ENCODE data around the gene FATE1.

Gene FATE1

GRCh38 chrX:151699746-151700145 lies 16.1 kb upstream of the FATE1 start:
- no peak overlapping the region for H3K4me3 ChIP-seq (ENCODE audit: low read depth, low read length)
- DNase-seq (ENCODE audit: low read depth) = no peak
- no peak for TF ChIP-seq CTCF (IDR thresholded peaks at IDR 0.05; ENCODE audit: insufficient read depth, low read depth, low read length, missing control alignments)

- no peak for DNase-seq (ENCODE audit: low read depth)
- TF ChIP-seq CTCF (IDR thresholded peaks at IDR 0.05; ENCODE audit: insufficient read depth, low read depth, low read length, missing control alignments) = no peak
- no peak overlapping the region for H3K4me3 ChIP-seq (ENCODE audit: low read depth, low read length)
Observed at GRCh38 chrX:151700581-151700980, 15.3 kb upstream of the FATE1 start.

- TF ChIP-seq CTCF (IDR thresholded peaks at IDR 0.05; ENCODE audit: insufficient read depth, low read depth, low read length, missing control alignments) = no peak
- no peak for DNase-seq (ENCODE audit: low read depth)
Observed at GRCh38 chrX:151701071-151701470, 14.8 kb upstream of the FATE1 start.

GRCh38 chrX:151701531-151701930 lies 14.3 kb upstream of the FATE1 start:
- no peak overlapping the region for H3K4me3 ChIP-seq (ENCODE audit: low read depth, low read length)
- TF ChIP-seq CTCF (IDR thresholded peaks at IDR 0.05; ENCODE audit: insufficient read depth, low read depth, low read length, missing control alignments) = no peak
- DNase-seq (ENCODE audit: low read depth) = no peak

More at GRCh38 chrX:151701071-151701470, 14.8 kb upstream of the FATE1 start:
- no peak overlapping the region for H3K4me3 ChIP-seq (ENCODE audit: low read depth, low read length)

- no peak overlapping the region for H3K4me3 ChIP-seq (ENCODE audit: low read depth, low read length)
- no peak for TF ChIP-seq CTCF (IDR thresholded peaks at IDR 0.05; ENCODE audit: insufficient read depth, low read depth, low read length, missing control alignments)
- no peak for DNase-seq (ENCODE audit: low read depth)
Observed at GRCh38 chrX:151702026-151702714, 13.7 kb upstream of the FATE1 start.

GRCh38 chrX:151702741-151703340 lies 13.0 kb upstream of the FATE1 start:
- no peak overlapping the region for H3K4me3 ChIP-seq (ENCODE audit: low read depth, low read length)
- TF ChIP-seq CTCF (IDR thresholded peaks at IDR 0.05; ENCODE audit: insufficient read depth, low read depth, low read length, missing control alignments) = no peak
- DNase-seq (ENCODE audit: low read depth) = no peak

GRCh38 chrX:151703487-151703886 lies 12.3 kb upstream of the FATE1 start:
- H3K4me3 ChIP-seq (ENCODE audit: low read depth, low read length) = no peak overlapping the region
- TF ChIP-seq CTCF (IDR thresholded peaks at IDR 0.05; ENCODE audit: insufficient read depth, low read depth, low read length, missing control alignments) = no peak
- no peak for DNase-seq (ENCODE audit: low read depth)
